Fibroblast of mammary gland (primary cell): ENCODE results near the gene CITED4.

Source experiments
- DNase-seq: peaks from one replicate; pipeline ENCODE4 v3.0.0-alpha.2; 2010; ENCODE audit warnings: low read depth
- H3K4me3 ChIP-seq: 2 replicates; pipeline ENCODE4 v1.5.1; 2011; ENCODE audit warnings: low read depth, mild to moderate bottlenecking, low read length, moderate library complexity; ENCODE audit not compliant: control insufficient read depth
- CTCF ChIP-seq: conservative IDR thresholded peaks from 2 replicates; pipeline ENCODE4 v1.5.1; 2011; ENCODE audit warnings: low read depth, low read length, inconsistent platforms; ENCODE audit not compliant: control insufficient read depth, insufficient read depth

Gene CITED4

GRCh38 chr1:40862008-40862863 is at the start of gene CITED4:
Gene CITED4, minus strand, starts transcription at chr1:40862363. Its CDS starts 236 bp downstream, at chr1:40862127.
- peak; percentile 26 for TF ChIP-seq CTCF
- H3K4me3 ChIP-seq = peak within 1 kb of the TSS; percentile 50
- peak; percentile 88 for DNase-seq

- no peak for DNase-seq
- H3K4me3 ChIP-seq = no peak overlapping the region
- TF ChIP-seq CTCF = no peak
Observed at GRCh38 chr1:40911105-40911504, 48.9 kb upstream of the CITED4 start.

GRCh38 chr1:40909281-40909680 is 47.1 kb upstream of the CITED4 start:
- no peak for TF ChIP-seq CTCF
- H3K4me3 ChIP-seq = no peak overlapping the region
- DNase-seq = no peak

- DNase-seq = no peak
- no peak for TF ChIP-seq CTCF
Observed at GRCh38 chr1:40908350-40908749, 46.2 kb upstream of the CITED4 start.

GRCh38 chr1:40907899-40908298 is 45.7 kb upstream of the CITED4 start:
- H3K4me3 ChIP-seq = no peak overlapping the region
- DNase-seq = no peak
- TF ChIP-seq CTCF = no peak

More at GRCh38 chr1:40908350-40908749, 46.2 kb upstream of the CITED4 start:
- no peak overlapping the region for H3K4me3 ChIP-seq

- H3K4me3 ChIP-seq = no peak overlapping the region
- no peak for DNase-seq
- TF ChIP-seq CTCF = no peak
Observed at GRCh38 chr1:40906781-40907400, 44.7 kb upstream of the CITED4 start.
